GM12801 (cell line): Measurements from ENCODE around the gene TANGO6.

Experiments used
- CTCF ChIP-seq: IDR thresholded peaks from one replicate; pipeline ENCODE4 v1.5.1; 2011; ENCODE audit warnings: control low read depth; ENCODE audit not compliant: insufficient read length; ENCODE audit errors: extremely low read depth

Gene TANGO6

GRCh38 chr16:69111216-69111875 is 268.0 kb downstream of the TANGO6 start:
- TF ChIP-seq CTCF, result no peak

- no peak for TF ChIP-seq CTCF
Measured at GRCh38 chr16:69111876-69112230, 268.5 kb downstream of the TANGO6 start.

- no peak for TF ChIP-seq CTCF
Measured at GRCh38 chr16:69112285-69113129, 269.2 kb downstream of the TANGO6 start.

GRCh38 chr16:69113216-69113615 is 269.9 kb downstream of the TANGO6 start:
- no peak for TF ChIP-seq CTCF

GRCh38 chr16:69114346-69114975 is 271.1 kb downstream of the TANGO6 start:
- no peak for TF ChIP-seq CTCF

- TF ChIP-seq CTCF, result no peak
Measured at GRCh38 chr16:69114976-69115355, 271.6 kb downstream of the TANGO6 start.

- TF ChIP-seq CTCF, result no peak
Measured at GRCh38 chr16:69115361-69115760, 272.0 kb downstream of the TANGO6 start.
